Esophagus muscularis mucosa (tissue), 4 donors: ENCODE data around the gene CTNNA2. TPM values are rescaled to one million over a fixed set of nuclear protein-coding genes. Genes with fewer than 3 reads are reported as not detected.

Experiments used
- DNase-seq: peaks from one replicate; pipeline ENCODE4 v3.0.0-alpha.2; 2017; ENCODE audit errors: extremely low spot score
- H3K27ac ChIP-seq, 4 donors: fragments of 200-600 bp; sonication (generic); replicated peaks in 1 of 4; 1 replicate in 3 of 4; 2 replicates in 1 of 4; pipeline ENCODE4 v1.5.1; 2016 to 2019; ENCODE audit warnings: mild to moderate bottlenecking in 1 of 4
- H3K27me3 ChIP-seq, 4 donors: fragments of 200-600 bp; sonication (generic); one replicate each; pipeline versions ENCODE4 v1.5.1 to v1.6.0; 2016 to 2019
- H3K36me3 ChIP-seq, 4 donors: fragments of 200-600 bp; sonication (generic); one replicate each; pipeline ENCODE4 v1.5.1; 2016 to 2019
- H3K4me1 ChIP-seq, 4 donors: fragments of 200-600 bp; sonication (generic); one replicate each; pipeline ENCODE4 v1.5.1; 2016 to 2019
- H3K4me3 ChIP-seq, 4 donors: fragments of 200-600 bp; sonication (generic); 1 replicate in 2 of 4; 2 replicates in 2 of 4; pipeline ENCODE4 v1.5.1; 2016 to 2019; ENCODE audit warnings: mild to moderate bottlenecking in 4 of 4, moderate library complexity in 1 of 4
- H3K9me3 ChIP-seq, 4 donors: fragments of 200-600 bp; sonication (generic); 1 replicate in 3 of 4; 2 replicates in 1 of 4; pipeline ENCODE4 v1.5.1; 2016 to 2019
- EP300 ChIP-seq: sonication (generic); formaldehyde crosslinking; IDR thresholded peaks from one replicate; pipeline ENCODE4 v1.6.1; 2017; ENCODE audit warnings: antibody characterized with exemption
- POLR2A ChIP-seq: fragments of 450-650 bp; IDR thresholded peaks from one replicate; pipeline ENCODE4 v1.6.1; 2017; ENCODE audit warnings: antibody characterized with exemption, moderate library complexity, mild to moderate bottlenecking, low read depth
- POLR2AphosphoS5 ChIP-seq, 2 donors: sonication (generic); formaldehyde crosslinking; IDR thresholded peaks; one replicate each; pipeline ENCODE4 v1.6.1; 2017; ENCODE audit warnings: antibody characterized with exemption in 2 of 2
- whole genome bisulfite sequencing: methylation state at CpG from one replicate; pipeline ENCODE4 v1.1.5; 2018; 5-methylcytosine and 5-hydroxymethylcytosine counted together
- intact Hi-C: fragments of 100-400 bp; cut with DNase I; formaldehyde crosslinking; loops from one replicate; pipeline ENCODE4 v1.15.1; 2023
- total RNA-seq, 4 donors: library from RNA; depleted of rRNA; stranded (reverse); fragments of >200 nt; gene quantifications; one replicate each; pipeline versions ENCODE4 v1.1.0 to v1.2.1, GENCODE V29; 2016
- TF ChIP-seq, protein P1 (sequence below), 3 experiments: fragments of 200-600 bp in 2 of 3; fragments of 450-650 bp in 1 of 3; sonication (generic) in 2 of 3; IDR thresholded peaks; one replicate each; pipeline ENCODE4 v1.5.1; 2017 to 2019; ENCODE audit warnings: antibody characterized with exemption in 3 of 3, mild to moderate bottlenecking in 2 of 3, moderate library complexity in 1 of 3

Gene CTNNA2
- total RNA-seq, 4 donors from 2014 or later, result 0.42 to 2.5 (median 1.1) TPM

DNA sequence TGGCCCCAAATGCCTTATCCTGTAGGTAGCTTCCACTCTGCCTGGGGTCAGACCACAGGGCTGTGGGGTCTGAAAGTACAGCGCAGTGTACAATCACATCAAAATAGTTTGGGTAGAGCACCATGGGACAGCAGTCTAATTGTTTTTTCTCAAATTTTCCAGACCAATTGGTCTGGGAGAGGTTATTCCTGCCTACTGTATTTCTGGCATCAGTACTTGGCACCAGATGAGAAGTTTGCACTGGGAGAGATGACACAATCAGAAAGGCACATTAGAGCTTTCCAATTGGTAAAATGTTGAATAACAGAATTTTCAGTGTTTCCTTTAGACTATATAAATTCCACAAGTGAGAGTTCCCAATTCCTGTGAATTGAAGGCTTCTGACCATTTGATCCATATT lies 822.6 kb downstream of the CTNNA2 start:
- H3K9me3 ChIP-seq, result no peaks in the 10 kb centered on the region
- H3K4me3 ChIP-seq, result no peak overlapping the region
- intact Hi-C loops, result no loop called here
- H3K27me3 ChIP-seq, result no peaks in the 10 kb centered on the region
- TF ChIP-seq EP300 (no peak), POLR2A (no peak), POLR2AphosphoS5 (IDR thresholded peaks at IDR 0.05) (no peak)
- TF ChIP-seq, protein P1, sequence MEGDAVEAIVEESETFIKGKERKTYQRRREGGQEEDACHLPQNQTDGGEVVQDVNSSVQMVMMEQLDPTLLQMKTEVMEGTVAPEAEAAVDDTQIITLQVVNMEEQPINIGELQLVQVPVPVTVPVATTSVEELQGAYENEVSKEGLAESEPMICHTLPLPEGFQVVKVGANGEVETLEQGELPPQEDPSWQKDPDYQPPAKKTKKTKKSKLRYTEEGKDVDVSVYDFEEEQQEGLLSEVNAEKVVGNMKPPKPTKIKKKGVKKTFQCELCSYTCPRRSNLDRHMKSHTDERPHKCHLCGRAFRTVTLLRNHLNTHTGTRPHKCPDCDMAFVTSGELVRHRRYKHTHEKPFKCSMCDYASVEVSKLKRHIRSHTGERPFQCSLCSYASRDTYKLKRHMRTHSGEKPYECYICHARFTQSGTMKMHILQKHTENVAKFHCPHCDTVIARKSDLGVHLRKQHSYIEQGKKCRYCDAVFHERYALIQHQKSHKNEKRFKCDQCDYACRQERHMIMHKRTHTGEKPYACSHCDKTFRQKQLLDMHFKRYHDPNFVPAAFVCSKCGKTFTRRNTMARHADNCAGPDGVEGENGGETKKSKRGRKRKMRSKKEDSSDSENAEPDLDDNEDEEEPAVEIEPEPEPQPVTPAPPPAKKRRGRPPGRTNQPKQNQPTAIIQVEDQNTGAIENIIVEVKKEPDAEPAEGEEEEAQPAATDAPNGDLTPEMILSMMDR (IDR thresholded peaks at IDR 0.05), result no peak
- no peaks in the 10 kb centered on the region for H3K4me1 ChIP-seq
- WGBS, result 100% methylated on average over 1 of the region's 1 CpG
- no peaks in the 10 kb centered on the region for H3K36me3 ChIP-seq
- DNase-seq, result no peak
- H3K27ac ChIP-seq, result no peak overlapping the region

GRCh38 chr2:80338794-80339193 lies 825.9 kb downstream of the CTNNA2 start:
- DNase-seq, result no peak
- Histone ChIP-seq H3K27me3 (no peaks in the 10 kb centered on the region), H3K9me3 (no peaks in the 10 kb centered on the region), H3K4me1 (no peaks in the 10 kb centered on the region), H3K4me3 (no peak overlapping the region), H3K27ac (no peak overlapping the region), H3K36me3 (no peaks in the 10 kb centered on the region)
- intact Hi-C loops, result no loop called here
- WGBS, result 63% methylated on average over 2 of the region's 2 CpGs
- TF ChIP-seq POLR2A (no peak), POLR2AphosphoS5 (IDR thresholded peaks at IDR 0.05) (no peak), EP300 (no peak)
- TF ChIP-seq, protein P1 (IDR thresholded peaks at IDR 0.05), result no peak

GRCh38 chr2:80340022-80340421 lies 827.2 kb downstream of the CTNNA2 start:
- TF ChIP-seq EP300 (no peak), POLR2A (no peak), POLR2AphosphoS5 (IDR thresholded peaks at IDR 0.05) (no peak)
- TF ChIP-seq, protein P1 (IDR thresholded peaks at IDR 0.05), result no peak
- no peaks in the 10 kb centered on the region for H3K9me3 ChIP-seq
- H3K27ac ChIP-seq, result no peak overlapping the region
- intact Hi-C loops, result no loop called here
- no peak for DNase-seq
- H3K27me3 ChIP-seq, result no peaks in the 10 kb centered on the region
- no peaks in the 10 kb centered on the region for H3K36me3 ChIP-seq
- 81% methylated on average over 3 of the region's 3 CpGs for WGBS
- H3K4me3 ChIP-seq, result no peak overlapping the region
- no peaks in the 10 kb centered on the region for H3K4me1 ChIP-seq

GRCh38 chr2:80348078-80348477 lies 835.2 kb downstream of the CTNNA2 start:
- TF ChIP-seq POLR2AphosphoS5 (IDR thresholded peaks at IDR 0.05) (no peak), EP300 (no peak), POLR2A (no peak)
- TF ChIP-seq, protein P1 (IDR thresholded peaks at IDR 0.05), result no peak
- Histone ChIP-seq H3K4me3 (no peak overlapping the region), H3K4me1 (no peaks in the 10 kb centered on the region), H3K36me3 (no peaks in the 10 kb centered on the region), H3K27ac (no peak overlapping the region), H3K27me3 (no peaks in the 10 kb centered on the region), H3K9me3 (no peaks in the 10 kb centered on the region)
- WGBS, result 77% methylated on average over 1 of the region's 1 CpG
- DNase-seq, result no peak
- intact Hi-C loops, result no loop called here

DNA sequence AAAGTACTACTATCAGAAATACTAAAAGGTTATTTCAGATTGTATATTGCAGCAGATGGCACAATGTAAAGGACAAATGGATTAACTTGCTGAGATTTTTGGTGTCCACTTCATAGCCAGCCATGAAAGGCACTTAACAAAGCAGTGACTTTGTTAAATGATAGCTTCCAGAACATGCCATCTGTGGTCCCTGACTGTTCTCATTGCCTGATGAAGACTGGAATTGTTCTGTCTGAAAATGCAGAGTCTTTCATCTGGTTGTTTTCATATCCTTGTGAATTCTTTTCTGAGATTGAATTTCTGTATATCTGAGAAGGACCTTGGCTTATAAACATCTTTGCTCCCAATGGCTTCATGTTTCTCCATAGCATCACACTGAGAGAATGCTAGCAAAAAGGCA lies 836.1 kb downstream of the CTNNA2 start:
- TF ChIP-seq POLR2A, result no peak
- TF ChIP-seq EP300, result no peak
- TF ChIP-seq, protein P1 (IDR thresholded peaks at IDR 0.05), result no peak
- Histone ChIP-seq H3K4me3 (no peak overlapping the region), H3K27me3 (no peaks in the 10 kb centered on the region), H3K4me1 (no peaks in the 10 kb centered on the region), H3K36me3 (no peaks in the 10 kb centered on the region), H3K9me3 (no peaks in the 10 kb centered on the region), H3K27ac (no peak overlapping the region)
- no peak for DNase-seq
- intact Hi-C loops, result no loop called here
